GM12865 (cell line): ENCODE results near the gene AKAP3.

Source experiments
- DNase-seq: peaks from one replicate; pipeline ENCODE4 v3.0.0; 2010; ENCODE audit warnings: low read depth
- H3K4me3 ChIP-seq: 2 replicates; pipeline ENCODE4 v1.5.1; 2011; ENCODE audit warnings: mild to moderate bottlenecking, low read depth, low read length, control low read depth
- CTCF ChIP-seq: IDR thresholded peaks from 2 replicates; pipeline ENCODE4 v1.5.1; 2011; ENCODE audit warnings: low read length, control low read depth, low read depth, inconsistent platforms; ENCODE audit not compliant: insufficient read depth; ENCODE audit errors: missing control alignments

Gene AKAP3

GRCh38 chr12:4572680-4573079 lies 76.2 kb downstream of the AKAP3 start:
- DNase-seq = no peak
- no peak for TF ChIP-seq CTCF
- H3K4me3 ChIP-seq = no peak overlapping the region

DNA sequence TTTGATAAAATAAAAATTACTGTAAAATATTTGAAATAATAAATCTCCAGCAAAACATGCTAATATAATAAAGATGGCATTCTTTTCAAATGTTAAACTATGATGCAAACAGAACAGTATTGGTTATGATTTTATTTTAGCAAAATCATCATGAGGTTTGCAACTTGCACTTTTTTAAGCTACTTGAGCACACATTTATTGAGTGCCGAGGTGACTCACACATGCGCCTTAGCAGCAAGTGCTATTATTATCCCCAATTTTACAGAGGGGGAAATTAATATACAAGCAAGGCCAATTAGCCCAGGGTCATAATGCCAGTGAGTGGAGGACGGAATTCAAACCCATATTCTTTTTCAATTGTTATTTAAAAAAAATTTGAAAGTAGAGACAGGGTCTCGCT lies 79.6 kb downstream of the AKAP3 start:
- H3K4me3 ChIP-seq = no peak overlapping the region

GRCh38 chr12:4567073-4567881 lies 81.6 kb downstream of the AKAP3 start:
- H3K4me3 ChIP-seq = no peak overlapping the region
- DNase-seq = peak; percentile 24
- no peak for TF ChIP-seq CTCF

More for the DNA sequence above, 79.6 kb downstream of the AKAP3 start:
- no peak for DNase-seq
- TF ChIP-seq CTCF = no peak

DNA sequence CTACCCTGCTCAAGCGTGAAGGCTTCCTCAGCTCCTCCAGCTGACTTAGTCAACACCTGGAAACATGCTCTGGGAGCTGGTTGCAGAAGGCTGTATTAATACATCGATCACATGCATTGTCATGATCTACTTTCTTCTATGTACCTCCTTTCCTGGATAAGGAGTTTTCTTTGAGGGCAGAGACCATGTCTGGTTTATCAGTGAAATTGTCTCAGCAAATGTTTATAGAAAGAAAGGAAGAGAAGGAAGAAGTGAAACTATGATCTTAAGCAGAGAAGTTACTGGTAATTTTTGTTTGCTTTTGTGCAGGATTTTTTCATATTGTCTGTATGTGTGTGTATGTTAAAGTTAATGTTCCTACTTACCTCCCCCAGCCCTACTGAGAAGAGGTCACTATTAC lies 82.4 kb downstream of the AKAP3 start:
- TF ChIP-seq CTCF = no peak
- no peak for DNase-seq
- H3K4me3 ChIP-seq = no peak overlapping the region
